Measurements from ENCODE around the gene RNF17. TPM values are rescaled to one million over a fixed set of nuclear protein-coding genes. Genes with fewer than 3 reads are reported as not detected.

Gene RNF17
- total RNA-seq, 1 donor from 2014 or later = not detected

DNA sequence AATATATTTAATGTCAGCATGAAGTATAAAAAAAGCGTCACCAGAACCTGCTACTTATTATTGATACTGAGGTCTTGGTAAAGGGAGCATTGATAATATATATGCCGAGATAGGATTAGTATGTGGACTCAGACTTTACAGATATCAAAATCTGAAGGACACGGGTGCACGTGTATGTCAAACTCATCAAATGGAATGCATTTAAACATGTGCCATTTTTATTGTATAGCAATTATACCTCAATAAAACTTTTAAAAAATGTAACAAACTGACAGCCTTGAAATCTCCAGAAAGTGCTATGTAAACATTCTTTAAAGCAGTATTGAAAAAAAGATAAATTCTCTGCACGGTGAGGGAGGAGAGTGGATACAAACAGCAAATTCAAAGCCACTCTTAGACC is 157.9 kb downstream of the RNF17 start:
- peak overlapping the region; percentile 95 for H3K27ac Mint-ChIP-seq
- Histone ChIP-seq H3K27ac (no peak overlapping the region), H3K9me3 (ENCODE audit: low read depth) (no peaks in the 10 kb centered on the region), H3K4me1 (peaks cover 8% of the 10 kb centered on the region), H3K4me3 (peak overlapping the region; percentile 81), H4K20me1 (ENCODE audit: low read depth) (peaks cover 23% of the 10 kb centered on the region), H2AFZ (replicated peaks) (peak overlapping the region; percentile 26), H3K27me3 (no peaks in the 10 kb centered on the region), H3F3A (ENCODE audit: low read depth) (peaks cover 12% of the 10 kb centered on the region), H3K4me2 (peak overlapping the region; percentile 90), H3K79me2 (ENCODE audit: low read depth) (peaks cover 57% of the 10 kb centered on the region), H3K9ac (peak overlapping the region; percentile 75), H3K36me3 (no peaks in the 10 kb centered on the region)
- H3K36me3 Mint-ChIP-seq = no peaks in the 10 kb centered on the region
- DNase-seq (ENCODE audit: low spot score) = no peak
- no peaks in the 10 kb centered on the region for H3K9me3 Mint-ChIP-seq
- H3K4me1 Mint-ChIP-seq = peaks cover 15% of the 10 kb centered on the region
- peaks cover 2% of the 10 kb centered on the region for H3K27me3 Mint-ChIP-seq (ENCODE audit: insufficient read depth, low read depth)
- H3K4me3 Mint-ChIP-seq = peak overlapping the region; percentile 98
- TF ChIP-seq EZH2phosphoT487 (IDR thresholded peaks at IDR 0.05) (no peak), EZH2 (IDR thresholded peaks at IDR 0.05) (no peak)
- TF ChIP-seq, protein P1, sequence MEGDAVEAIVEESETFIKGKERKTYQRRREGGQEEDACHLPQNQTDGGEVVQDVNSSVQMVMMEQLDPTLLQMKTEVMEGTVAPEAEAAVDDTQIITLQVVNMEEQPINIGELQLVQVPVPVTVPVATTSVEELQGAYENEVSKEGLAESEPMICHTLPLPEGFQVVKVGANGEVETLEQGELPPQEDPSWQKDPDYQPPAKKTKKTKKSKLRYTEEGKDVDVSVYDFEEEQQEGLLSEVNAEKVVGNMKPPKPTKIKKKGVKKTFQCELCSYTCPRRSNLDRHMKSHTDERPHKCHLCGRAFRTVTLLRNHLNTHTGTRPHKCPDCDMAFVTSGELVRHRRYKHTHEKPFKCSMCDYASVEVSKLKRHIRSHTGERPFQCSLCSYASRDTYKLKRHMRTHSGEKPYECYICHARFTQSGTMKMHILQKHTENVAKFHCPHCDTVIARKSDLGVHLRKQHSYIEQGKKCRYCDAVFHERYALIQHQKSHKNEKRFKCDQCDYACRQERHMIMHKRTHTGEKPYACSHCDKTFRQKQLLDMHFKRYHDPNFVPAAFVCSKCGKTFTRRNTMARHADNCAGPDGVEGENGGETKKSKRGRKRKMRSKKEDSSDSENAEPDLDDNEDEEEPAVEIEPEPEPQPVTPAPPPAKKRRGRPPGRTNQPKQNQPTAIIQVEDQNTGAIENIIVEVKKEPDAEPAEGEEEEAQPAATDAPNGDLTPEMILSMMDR (IDR thresholded peaks at IDR 0.05) = no peak

DNA sequence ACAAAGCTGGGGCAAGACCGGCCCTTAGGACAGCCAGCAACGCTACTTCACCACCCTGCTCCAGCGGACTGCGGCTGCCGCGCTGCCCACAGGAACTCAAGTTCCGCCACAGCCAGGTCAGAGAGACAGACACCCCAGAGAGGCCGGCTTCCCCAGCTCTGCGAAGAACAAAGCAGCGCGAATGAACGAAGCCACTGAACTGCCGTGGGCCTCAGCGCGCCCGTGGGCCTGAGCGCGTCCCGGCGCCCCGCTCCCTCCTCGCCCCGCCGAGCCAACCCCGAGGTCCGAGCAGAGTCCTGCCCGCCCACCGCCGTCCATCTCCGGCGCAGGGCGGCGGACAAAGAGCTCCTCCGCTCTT is 158.4 kb downstream of the RNF17 start:
- peaks cover 2% of the 10 kb centered on the region for H3K27me3 Mint-ChIP-seq (ENCODE audit: insufficient read depth, low read depth)
- Histone ChIP-seq H3K79me2 (ENCODE audit: low read depth) (peaks cover 52% of the 10 kb centered on the region), H3K27ac (peak overlapping the region; percentile 7), H4K20me1 (ENCODE audit: low read depth) (peaks cover 23% of the 10 kb centered on the region), H3K4me2 (peak overlapping the region; percentile 90), H3K36me3 (no peaks in the 10 kb centered on the region), H3K4me3 (peak overlapping the region; percentile 81), H3K27me3 (no peaks in the 10 kb centered on the region), H2AFZ (replicated peaks) (peak overlapping the region; percentile 26), H3K4me1 (peaks cover 8% of the 10 kb centered on the region), H3F3A (ENCODE audit: low read depth) (peaks cover 12% of the 10 kb centered on the region), H3K9ac (peak overlapping the region; percentile 75), H3K9me3 (ENCODE audit: low read depth) (no peaks in the 10 kb centered on the region)
- peaks cover 15% of the 10 kb centered on the region for H3K4me1 Mint-ChIP-seq
- H3K36me3 Mint-ChIP-seq = no peaks in the 10 kb centered on the region
- no peaks in the 10 kb centered on the region for H3K9me3 Mint-ChIP-seq
- H3K4me3 Mint-ChIP-seq = peak overlapping the region; percentile 98
- DNase-seq (ENCODE audit: low spot score) = no peak
- peak overlapping the region; percentile 95 for H3K27ac Mint-ChIP-seq
- no peak for TF ChIP-seq EZH2phosphoT487 (IDR thresholded peaks at IDR 0.05)
- TF ChIP-seq, protein P1 (IDR thresholded peaks at IDR 0.05) = no peak
- no peak for TF ChIP-seq EZH2 (IDR thresholded peaks at IDR 0.05)

DNA sequence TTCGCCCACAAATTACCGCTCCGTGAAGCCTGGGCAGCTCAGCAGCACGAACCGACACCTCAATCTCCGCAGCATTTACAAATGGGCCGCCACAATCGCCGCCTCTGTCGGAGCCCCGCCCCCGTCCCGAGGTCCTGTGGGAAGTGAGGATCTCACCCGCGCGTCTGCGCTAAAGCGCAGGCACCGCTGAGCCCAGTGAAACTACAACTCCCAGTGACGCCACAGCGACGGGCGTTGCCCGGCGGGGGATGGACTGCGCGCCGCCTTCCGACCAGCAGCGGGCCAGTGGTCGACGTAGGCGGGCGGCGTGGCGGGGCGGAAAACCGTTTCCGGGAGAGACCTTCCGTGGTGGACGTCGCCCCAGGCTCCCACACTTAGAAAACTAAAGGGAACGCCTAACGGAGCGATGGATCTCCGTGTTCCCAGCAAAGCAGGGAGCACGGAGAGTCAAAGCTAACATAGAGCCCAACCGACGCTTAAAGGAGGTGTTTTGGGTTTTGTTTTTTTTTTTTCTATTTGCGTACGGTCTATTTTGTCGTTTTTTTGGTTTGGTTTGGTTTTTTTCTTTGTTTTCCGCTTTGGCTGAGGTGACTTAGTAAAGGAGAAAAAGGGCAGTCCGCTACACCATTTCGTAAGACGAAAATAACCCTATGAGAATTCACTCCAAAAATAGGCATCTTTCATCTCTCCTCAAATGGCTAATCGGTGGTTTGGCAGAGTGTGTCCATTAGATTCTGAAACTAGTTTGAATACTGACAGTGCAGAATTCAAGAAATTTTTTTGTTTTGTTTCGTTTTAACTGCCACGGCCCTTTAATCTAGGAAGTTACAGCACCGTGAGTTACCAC is 159.0 kb downstream of the RNF17 start:
- H3K36me3 Mint-ChIP-seq = no peaks in the 10 kb centered on the region

More for the DNA sequence above, 159.0 kb downstream of the RNF17 start:
- Mint-ChIP-seq H3K4me1 (peaks cover 15% of the 10 kb centered on the region), H3K4me3 (peak overlapping the region; percentile 98), H3K27ac (peak overlapping the region; percentile 80), H3K27me3 (ENCODE audit: insufficient read depth, low read depth) (peaks cover 2% of the 10 kb centered on the region), H3K9me3 (no peaks in the 10 kb centered on the region)
- H3K27ac ChIP-seq = peak overlapping the region; percentile 47
- peaks cover 21% of the 10 kb centered on the region for H4K20me1 ChIP-seq (ENCODE audit: low read depth)
- peaks cover 8% of the 10 kb centered on the region for H3K4me1 ChIP-seq
- peak overlapping the region; percentile 91 for H2AFZ ChIP-seq (replicated peaks)
- peaks cover 46% of the 10 kb centered on the region for H3K79me2 ChIP-seq (ENCODE audit: low read depth)
- peaks cover 12% of the 10 kb centered on the region for H3F3A ChIP-seq (ENCODE audit: low read depth)
- TF ChIP-seq, protein P1 (IDR thresholded peaks at IDR 0.05) = peak; percentile 21
- TF ChIP-seq EZH2 (IDR thresholded peaks at IDR 0.05) = no peak
- H3K36me3 ChIP-seq = no peaks in the 10 kb centered on the region
- H3K9me3 ChIP-seq (ENCODE audit: low read depth) = no peaks in the 10 kb centered on the region
- H3K4me3 ChIP-seq = peak overlapping the region; percentile 81
- peak overlapping the region; percentile 75 for H3K9ac ChIP-seq
- peak; percentile 98 for DNase-seq (ENCODE audit: low spot score)
- H3K4me2 ChIP-seq = peak overlapping the region; percentile 90
- H3K27me3 ChIP-seq = no peaks in the 10 kb centered on the region

Measured in neural progenitor cell (in vitro differentiated cells).